HG02943 (cell line): ENCODE data around the gene MAX.
"Not testable (repeated sequence)": the region's sequence is repeated elsewhere in the genome, so short reads cannot be mapped to it uniquely, and the experiment has no call there.

ENCODE experiments used
- ATAC-seq: cut with Tn5 transposase; IDR thresholded peaks from one replicate; pipeline ENCODE4 v1.9.1; 2021; ENCODE audit warnings: mild to moderate bottlenecking, low read depth, moderate library complexity; ENCODE audit not compliant: unreplicated experiment

The MAX gene

DNA sequence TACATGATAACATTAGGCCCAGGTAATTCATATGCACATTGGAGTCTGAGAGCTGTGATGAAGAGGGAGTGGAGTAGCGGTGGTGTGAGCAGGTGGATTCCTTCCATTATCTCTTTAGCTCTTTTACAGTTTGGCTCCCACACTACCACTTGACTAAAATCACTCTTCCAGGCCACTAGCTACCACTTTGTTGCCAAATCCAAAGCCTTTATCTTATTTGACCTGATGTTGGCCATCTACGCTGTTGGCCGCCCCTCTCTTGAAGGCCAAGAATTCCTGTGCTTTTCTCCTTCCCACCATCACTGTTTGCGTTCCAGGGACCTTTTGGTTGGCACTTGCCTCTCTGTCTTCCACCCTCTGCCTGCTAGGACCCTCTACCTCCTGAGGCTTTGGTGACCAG, 4.0 kb upstream of the MAX start:
- no peak for ATAC-seq

DNA sequence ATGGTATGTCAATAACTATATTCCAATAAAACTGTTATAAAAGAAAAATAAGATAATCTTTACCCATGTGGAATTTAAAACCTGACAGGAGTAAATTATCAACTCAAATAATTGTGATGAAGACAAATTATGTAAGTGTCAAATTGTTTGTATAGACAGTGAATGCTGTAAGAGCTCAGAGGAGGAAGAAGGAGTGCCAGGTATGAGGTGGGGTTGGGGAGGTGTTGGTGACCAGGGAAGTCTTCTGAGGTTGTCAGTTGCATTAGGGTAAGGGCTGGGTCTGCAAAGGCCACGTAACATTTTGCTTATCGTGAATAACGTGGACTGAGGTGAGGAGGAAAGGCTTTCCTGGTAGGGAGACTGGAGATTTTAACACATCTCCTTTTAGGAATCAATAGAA, 2.5 kb upstream of the MAX start:
- no peak for ATAC-seq

DNA sequence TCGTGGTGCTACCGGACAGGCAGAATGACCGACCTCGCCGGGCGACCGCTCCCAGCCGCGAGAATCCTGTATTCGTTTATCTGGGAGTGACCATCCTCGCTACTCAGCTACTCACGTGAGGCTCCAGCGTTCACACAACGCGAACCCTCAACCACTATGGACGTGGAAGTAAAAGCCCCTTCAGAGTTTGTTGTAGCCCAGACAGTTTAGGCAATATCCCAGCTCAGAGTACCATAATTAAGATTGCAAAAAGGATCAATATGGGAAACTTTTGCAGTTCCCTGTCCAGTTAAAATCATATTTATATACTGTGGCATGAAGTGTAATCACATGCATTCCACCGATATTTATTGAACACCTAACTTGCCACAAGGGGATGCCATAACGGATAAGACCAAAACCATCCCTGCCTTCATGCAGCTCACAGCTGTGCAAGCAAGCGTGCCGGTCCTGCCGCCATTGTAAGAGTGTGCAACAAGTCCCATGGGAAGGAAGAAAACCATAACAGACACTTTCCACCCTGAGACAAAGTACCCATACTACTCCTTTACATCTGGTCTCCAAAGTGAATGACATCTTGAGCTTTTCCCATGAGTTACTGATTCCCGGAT, 938 bp upstream of the MAX start:
- ATAC-seq: no peak

DNA sequence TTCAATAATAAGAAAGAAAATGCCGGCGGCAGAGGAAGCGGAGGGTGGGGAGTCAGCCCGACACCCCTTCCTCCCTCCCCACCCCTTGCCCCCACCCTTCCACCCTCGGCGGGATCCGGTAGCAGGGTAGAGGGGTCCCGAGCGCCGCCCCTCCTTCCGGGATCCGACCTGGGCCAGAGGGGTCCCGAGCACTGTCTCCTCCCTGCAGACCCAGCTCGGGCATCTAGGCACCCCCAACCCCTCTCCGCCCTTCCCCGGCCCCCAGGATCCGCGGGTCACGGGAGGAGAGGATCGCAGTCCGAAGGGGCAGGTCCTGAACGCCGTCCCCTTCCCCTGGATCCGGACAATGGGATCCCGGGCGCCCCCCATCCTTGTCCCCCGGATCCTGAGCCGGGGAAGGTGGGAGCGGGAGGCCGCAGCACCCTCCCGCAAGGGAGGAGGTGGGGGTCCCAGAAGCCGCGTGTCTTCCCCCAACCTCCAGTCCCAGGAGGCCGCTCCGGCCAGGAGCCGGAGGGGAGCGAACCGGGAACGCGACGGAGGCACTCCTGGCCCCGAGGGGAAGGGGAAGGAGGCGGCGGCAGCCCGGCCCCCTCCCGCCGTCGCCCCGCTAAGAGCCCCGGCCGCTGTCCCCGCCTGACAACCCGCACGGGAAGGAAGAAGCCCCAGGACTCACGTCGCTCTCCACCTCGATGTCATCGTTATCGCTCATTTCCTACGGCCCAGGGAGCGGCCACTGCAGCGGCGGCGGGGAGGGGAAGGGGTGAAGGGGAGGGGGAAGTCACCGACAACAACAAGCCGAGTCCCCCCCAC, 481 bp downstream of the MAX start:
- ATAC-seq: peak; percentile 24

DNA sequence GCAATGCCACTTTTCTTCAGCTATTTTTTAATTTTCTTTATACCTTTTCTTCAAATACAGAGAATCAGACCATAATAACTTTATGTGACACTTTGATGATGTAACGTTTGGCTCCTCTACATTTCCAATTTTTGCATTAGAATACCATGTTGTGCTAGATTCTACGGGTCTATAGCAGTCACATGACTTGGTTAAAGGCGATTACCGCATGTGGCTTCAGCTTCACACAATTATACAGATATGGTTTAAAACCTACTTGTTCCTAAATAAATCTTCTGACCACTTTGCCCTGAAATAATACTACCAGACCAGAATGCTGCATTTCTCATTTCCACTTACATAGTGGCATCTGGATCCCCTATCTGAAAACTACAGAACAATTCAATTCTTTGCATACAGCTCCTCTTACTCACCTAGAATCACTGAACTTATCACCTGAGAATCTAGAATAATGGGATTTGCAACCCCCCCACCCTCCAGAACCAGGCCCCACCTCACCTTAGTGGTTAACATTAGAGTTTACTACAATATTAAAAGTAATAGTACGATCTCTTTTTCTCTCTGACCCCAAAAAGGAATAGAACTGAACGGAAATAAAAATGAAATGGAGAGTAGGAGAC, 1.3 kb downstream of the MAX start:
- no peak for ATAC-seq

DNA sequence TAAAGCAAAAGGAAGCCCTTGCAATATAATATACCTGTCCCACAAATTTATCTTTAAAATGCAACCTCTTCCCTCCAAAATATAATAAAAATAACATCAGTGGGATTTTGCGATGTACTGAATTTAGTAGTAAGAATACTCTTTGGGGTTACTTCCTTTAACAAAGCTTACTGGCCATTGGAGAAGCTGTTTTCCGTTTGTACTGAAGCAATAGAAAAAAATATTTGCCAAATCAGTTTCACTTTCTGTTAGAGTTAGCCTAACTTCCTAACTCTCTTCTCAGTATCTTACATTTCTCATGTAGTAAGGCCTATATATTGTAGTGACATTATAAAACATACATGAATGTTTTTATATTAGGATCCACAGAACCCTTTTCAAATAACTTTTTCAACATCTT, 3.7 kb downstream of the MAX start:
- ATAC-seq: no peak

DNA sequence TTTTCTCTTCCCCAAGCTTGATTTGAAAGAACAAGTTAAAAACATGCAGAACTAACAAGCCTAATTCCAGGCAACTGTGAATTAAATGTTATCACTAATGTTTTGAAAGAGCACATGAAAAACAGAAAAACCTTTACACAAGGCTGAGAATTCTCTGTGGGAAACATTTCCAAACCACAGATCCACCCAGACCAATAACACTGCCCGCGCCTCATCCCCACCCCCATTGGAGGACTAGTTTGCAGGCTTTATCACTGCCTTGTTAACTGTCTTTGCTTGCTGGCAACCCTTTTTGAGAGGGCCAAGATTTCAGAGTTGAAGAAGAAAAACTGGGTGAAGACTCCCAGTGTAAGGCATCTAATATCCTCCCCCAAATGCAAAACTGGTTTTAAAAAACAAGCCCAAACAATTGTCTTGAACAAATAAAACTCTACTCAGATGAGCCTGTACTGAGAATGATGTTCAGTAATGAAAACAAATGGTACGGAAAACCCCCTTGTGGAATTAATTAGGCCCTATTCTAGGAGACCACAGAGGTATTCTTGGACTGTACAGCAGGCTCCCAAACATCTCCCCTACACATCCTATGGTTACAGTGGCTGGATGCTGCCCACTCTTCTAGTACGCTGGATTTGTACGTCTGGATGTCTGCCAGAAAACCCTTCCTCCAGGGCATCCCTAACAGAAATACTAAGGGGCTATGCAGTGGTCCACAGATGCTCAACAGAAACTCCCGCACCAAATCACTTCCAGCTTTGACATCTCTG, 5.8 kb downstream of the MAX start:
- ATAC-seq: no peak

DNA sequence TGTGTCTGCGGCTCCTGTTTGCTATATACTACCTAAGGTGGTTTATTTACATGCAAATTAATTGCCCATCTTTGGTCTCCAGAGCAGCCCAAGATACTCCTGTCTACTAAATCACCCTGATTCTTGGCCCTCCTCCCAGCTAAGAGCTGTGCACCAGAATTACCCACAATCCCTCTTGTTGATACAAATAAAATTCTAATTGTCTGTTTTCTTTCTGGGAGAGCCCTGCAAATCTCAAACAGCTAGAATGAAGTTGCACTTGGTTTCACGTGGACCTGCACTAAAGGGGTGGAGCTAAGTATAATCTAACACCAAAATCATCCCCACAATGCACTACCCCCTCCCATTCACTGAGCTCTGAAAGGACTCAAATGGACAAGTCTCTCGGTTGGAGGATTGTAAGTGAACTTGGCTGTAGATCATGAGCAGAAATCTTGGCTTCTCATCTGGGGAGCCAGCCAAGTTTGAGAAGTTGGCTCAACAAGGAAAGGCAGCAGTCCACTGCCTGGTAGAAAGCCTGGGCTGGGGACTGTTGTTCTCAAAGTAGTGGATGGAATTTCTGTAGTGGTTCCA, 6.6 kb downstream of the MAX start:
- ATAC-seq: no peak

DNA sequence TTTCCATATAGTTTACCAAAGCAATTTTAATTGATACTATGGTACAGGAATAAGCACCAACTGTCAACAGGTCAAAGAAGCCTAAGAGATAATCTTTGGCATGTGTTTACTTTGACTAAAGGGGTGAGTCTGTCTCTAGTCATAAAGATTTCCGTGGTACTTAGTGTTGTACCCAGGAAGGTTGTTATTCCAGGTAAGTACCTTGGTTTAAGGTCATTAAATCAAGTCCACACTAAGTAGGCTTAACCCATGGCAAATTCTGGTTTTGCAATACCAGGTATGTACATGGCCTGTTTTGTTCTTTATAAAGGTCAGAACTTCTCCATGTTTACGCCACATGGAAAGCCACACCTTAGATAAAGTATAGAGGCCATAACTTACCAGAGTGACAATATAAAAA, 10.0 kb downstream of the MAX start:
- ATAC-seq: no peak

DNA sequence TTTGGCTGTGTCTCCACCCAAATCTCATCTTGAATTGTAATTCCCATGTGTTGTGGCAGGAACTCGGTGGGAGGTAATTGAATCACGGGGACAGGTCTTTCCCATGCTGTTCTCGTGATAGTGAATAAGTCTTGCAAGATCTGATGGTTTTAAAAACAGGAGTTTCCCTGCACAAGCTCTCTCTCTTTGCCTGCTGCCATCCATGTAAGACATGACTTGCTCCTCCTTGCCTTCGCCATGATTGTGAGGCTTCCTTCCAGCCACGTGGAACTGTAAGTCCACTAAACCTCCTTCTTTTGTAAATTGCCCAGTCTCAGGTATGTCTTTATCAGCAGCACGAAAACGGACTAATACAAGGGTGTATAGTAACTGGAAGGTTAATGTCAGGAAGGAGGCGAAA, 14.5 kb downstream of the MAX start:
- not testable (repeated sequence) for ATAC-seq

DNA sequence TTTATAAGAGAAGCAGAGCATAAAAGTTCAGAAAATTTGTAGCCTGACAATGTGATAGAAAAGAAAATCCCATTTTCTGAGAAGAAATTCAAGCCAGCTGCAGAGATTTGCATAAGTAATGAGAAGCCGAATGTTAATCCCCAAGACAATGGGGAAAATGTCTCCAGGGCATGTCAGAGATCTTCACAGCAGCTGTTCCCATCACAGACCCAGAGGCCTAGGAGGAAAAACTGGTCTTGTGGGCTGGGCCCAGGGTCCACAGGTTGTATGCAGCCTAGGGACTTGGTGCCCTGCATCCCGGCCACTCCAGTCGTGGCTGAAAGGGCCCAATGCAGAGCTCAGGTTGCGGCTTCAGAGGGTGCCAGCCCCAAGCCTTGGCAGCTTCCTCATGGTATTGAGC, 15.6 kb downstream of the MAX start:
- not testable (repeated sequence) for ATAC-seq

DNA sequence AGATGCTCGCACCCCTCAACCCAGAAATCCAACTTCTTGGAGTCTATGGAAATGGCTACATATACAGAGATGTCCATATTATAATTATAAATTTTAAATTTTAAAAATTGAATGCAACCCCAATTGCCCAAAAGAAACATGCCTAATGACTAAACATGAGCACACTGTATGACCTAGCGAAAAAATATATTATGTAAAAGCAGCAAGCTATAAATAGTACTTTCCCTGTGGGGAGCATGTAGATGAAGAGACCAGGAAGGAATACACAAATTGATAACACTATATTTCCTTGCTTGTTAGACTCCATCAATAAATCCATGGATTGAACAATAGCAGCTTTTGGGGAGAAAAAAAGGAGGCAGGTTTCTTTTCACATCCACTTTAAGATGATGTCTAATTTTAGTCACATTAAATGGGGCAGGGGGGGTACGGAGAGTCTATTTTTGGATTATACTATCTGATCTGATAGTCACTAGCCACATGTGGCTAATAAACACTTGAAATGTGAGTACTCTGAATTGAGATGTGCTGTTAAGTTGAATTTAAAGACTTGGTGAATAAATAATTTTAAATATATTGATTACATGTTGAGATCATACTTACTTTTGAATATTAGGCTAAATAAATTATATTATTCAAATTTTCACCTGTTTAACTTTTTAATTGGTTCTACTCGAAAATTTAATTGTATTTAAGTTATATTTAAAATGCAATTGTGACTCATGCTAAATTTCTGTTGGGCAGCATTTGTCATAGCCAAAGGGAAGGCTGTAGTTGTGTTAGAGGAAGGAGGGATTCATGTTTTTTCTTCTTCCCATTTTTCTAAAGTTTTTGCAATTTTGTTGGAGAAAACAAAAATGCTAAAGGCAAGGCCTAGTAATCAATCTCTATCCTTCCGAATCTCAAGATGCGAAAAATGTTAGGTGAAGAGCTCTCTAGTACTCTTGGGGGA, 17.5 kb downstream of the MAX start:
- ATAC-seq: no peak

DNA sequence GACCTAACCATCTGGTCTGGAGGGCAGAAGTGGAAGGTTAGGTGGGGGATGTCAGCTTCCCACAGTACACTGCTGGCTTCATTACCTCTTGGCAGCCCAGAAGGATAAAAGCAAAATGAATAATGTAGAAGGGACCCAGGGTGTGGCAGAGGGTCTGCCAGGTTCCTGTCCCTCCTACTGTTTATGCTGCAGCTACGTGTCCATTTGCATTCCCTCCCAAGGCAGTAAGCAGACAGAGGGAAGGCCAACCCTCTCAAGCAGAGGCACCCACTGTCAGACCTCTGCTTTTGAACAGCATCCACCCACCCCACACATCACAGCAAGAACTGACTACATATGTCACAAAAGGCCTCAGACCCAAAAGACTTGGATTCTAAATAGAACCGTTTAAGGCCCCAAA, 19.4 kb downstream of the MAX start:
- ATAC-seq: no peak

DNA sequence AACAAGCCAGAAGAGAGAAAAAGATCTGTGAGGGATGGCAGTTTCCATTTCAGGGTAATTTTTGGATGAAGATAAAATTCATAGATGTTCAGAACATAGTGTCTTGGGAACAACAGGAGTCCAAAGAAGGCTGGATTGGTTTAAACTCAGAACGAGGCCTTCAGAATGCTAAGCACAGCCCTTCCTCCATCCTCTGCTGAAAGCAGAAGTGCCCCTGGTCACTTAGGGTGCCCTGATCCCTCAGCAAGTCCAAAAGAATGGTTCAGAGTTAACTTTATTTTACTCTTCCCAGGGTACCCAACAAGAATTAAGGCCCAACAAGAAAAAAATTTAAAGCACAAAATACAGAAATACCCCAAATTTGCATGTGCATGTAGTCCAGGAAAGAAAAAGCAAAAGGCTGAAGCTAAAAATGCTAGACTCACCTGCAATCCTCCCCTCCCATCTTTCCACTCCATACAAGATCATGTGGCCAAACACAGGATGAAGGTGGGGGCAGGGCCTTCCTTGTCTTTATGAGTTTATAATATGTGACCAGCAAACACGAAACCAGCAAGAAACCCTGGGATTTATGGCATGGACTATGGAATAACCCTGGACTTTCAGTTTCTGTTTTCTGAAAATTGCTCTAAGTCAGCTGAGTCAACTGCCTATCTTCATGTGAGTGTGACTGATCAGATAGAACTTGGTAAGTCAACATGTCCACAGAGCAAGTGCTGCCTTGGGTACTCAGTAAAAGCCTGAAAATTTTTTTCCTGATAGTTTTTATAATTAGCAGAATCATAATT, 21.2 kb downstream of the MAX start:
- ATAC-seq: no peak

DNA sequence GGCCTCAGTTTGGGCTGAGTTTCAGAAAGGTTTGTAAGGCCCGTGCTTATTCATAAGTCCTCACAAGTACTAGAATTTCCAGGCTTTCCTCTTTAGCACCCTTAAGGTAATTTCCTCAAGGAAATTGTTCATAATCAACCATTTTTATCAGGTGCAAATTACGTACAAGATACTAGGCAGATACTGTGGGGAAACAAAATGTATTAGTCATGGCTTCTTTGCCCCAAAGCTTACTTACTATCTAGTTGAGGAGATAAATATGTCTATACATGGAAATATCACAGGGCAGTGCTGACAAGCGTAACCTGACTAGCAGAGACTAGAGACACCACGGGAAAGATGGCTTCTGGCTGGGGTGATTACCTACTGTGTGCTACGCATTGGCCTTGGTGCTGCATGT, 22.5 kb downstream of the MAX start:
- no peak for ATAC-seq

DNA sequence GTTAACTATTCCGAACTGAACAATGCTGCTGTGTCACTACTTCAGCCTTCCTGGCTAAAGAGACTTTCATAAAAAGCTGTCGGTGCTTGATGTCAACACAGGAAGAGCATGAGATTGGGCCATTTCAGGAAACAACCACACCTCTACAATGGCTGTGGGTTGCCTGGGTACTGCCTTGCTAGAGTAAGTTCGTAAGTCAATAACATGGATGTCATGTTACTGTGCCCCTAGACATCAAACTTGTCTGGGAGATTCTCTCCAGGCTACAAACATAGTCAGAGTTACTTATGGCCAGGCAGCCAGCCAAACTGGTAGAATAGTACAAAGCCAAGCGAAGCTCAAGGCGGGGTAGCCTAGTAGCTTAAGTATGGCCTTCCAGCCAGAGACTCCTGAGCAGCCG, 23.1 kb downstream of the MAX start:
- ATAC-seq: no peak

DNA sequence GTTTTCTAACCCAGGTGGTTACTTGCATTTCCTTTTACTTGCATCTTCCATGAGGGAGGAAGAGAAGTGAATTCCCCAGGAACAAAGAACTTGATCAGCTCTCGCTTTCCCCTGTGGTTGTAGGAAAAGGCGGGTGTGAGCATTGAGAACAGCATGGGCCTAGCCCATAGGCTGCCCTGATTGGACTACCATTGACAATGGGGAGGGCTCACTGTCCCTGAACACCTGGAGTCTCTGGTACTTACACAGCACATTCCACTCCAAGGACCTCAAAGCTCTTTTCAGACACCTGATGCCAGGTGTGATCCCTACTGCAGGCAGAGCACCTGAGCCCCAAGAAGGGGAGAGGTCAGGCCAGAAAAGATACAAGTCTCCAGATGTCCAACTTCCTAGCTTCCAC, 25.0 kb downstream of the MAX start:
- no peak for ATAC-seq

DNA sequence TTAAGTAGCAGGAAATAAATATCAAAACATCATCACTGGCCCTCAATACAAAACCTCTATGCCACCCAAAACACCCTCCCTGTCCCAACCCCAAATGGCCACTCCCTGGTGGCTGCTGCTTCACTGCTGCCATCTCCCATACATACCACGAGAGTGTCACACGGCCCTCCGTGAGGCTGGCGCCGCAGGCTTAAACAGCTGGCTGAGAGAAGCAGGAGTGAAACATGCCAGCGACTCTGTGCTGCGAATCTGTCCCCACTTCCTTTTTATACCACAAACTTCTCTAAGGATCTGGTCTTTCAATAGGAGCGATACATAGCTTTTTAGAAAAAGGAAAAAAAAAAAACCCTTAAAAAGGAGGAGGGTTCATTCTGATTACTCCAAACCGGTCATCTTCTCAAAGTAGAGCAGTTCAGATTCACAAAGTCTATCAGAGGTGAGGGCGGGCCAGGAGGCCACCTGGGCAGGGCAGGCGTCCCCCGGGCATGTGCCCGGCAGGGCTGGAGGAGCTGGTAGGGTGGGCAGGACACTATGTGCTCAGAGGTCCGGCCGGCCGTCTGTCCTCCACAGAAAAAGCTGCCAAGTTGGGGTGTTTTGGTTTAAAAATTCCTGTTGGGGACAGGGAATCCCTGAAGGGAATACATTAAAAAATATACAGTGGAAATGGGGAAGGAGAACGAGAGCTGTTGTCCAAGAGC, 26.5 kb downstream of the MAX start:
- ATAC-seq: no peak
